Effector memory CD4-positive, alpha-beta T cell (primary cell): Measurements from ENCODE around the gene PCBP3.

Source experiments
- DNase-seq, 3 donors: peaks; one replicate each; pipeline ENCODE4 v3.0.0-alpha.2; 2020
- H3K27ac ChIP-seq: 2 replicates; pipeline ENCODE4 v1.7.0; 2013; ENCODE audit warnings: mild to moderate bottlenecking, low read length, moderate library complexity; ENCODE audit not compliant: insufficient read depth, poor library complexity, severe bottlenecking
- H3K27me3 ChIP-seq: replicated peaks from 2 replicates; pipeline ENCODE4 v1.7.0; 2013; ENCODE audit warnings: mild to moderate bottlenecking, low read length; ENCODE audit not compliant: insufficient read depth, control insufficient read depth, poor library complexity, severe bottlenecking
- H3K36me3 ChIP-seq: 2 replicates; pipeline ENCODE4 v1.7.0; 2013; ENCODE audit warnings: mild to moderate bottlenecking, low read length, moderate library complexity; ENCODE audit not compliant: control insufficient read depth, insufficient read depth
- H3K4me1 ChIP-seq: 2 replicates; pipeline ENCODE4 v1.7.0; 2013; ENCODE audit warnings: low read length, mild to moderate bottlenecking; ENCODE audit not compliant: control insufficient read depth, insufficient read depth, poor library complexity, severe bottlenecking
- H3K4me3 ChIP-seq: 2 replicates; pipeline ENCODE4 v1.7.0; 2013; ENCODE audit warnings: low read length, low read depth, mild to moderate bottlenecking; ENCODE audit not compliant: insufficient read depth, poor library complexity, severe bottlenecking
- H3K9me3 ChIP-seq: 2 replicates; pipeline ENCODE4 v1.7.0; 2013; ENCODE audit warnings: mild to moderate bottlenecking, low read length, moderate library complexity; ENCODE audit not compliant: control insufficient read depth

The PCBP3 gene

GRCh38 chr21:45792682-45793383 lies 149.3 kb downstream of the PCBP3 start:
- no peaks in the 10 kb centered on the region for H3K4me1 ChIP-seq
- no peak overlapping the region for H3K27ac ChIP-seq
- no peak overlapping the region for H3K4me3 ChIP-seq
- no peaks in the 10 kb centered on the region for H3K36me3 ChIP-seq
- no peaks in the 10 kb centered on the region for H3K9me3 ChIP-seq
- DNase-seq, result no peak
- no peaks in the 10 kb centered on the region for H3K27me3 ChIP-seq

DNA sequence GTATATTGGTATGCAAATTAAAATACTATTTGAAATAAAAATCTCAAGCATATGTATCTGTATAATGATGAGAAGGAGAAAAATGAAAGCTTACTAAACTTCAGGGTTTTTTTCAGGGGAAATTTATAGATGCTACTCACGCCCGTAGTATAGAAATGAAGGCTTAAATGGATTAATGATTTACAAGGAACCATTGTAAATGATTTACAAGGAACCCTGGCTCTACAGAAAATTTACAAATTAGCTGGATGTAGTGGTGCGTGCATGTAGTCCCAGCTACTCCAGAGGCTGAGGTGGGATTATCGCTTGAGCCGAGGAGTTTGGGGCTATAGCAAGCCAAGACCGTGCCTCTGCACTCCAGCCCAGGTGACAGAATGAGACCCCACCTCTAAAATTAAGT lies 150.5 kb downstream of the PCBP3 start:
- DNase-seq, result no peak
- Histone ChIP-seq H3K36me3 (no peaks in the 10 kb centered on the region), H3K4me1 (no peaks in the 10 kb centered on the region), H3K27ac (no peak overlapping the region), H3K9me3 (no peaks in the 10 kb centered on the region), H3K4me3 (no peak overlapping the region), H3K27me3 (no peaks in the 10 kb centered on the region)

DNA sequence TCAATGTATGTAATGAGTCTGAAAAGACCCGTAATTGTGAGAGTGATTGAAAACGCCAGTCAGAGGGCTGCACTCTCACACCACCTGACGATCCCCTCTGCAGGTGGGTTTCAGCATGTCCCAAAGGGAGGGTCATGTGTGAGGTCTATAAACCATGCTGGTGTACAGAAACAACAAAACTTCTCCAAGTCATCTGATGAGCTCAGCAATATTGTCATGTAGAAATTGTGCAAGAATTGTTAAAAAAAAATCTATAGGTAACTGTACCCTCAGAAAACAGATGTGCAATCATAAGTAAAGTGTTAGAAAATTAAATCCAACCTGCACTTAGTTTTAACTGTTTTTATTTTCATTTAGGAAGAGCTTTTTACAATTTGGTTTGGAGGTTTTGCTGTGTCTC lies 152.5 kb downstream of the PCBP3 start:
- no peak for DNase-seq
- Histone ChIP-seq H3K4me3 (no peak overlapping the region), H3K9me3 (no peaks in the 10 kb centered on the region), H3K4me1 (no peaks in the 10 kb centered on the region), H3K27ac (no peak overlapping the region), H3K36me3 (no peaks in the 10 kb centered on the region), H3K27me3 (no peaks in the 10 kb centered on the region)

DNA sequence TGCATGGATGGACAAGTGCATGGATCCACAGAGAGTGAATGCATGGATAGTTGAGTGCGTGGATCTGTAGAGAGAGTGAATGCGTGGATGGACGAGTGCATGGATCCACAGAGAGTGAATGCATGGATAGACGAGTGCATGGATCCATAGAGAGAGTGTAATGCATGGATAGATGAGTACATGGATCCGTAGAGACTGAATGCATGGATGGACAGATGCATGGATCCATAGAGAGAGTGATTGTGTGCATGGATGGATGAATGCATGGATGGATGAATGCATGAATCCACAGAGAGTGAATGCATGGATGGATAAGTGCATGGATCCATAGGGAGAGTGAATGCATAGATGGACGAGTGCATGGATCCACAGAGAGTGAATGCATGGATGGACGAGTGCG lies 153.8 kb downstream of the PCBP3 start:
- no peak for DNase-seq
- H3K4me1 ChIP-seq, result no peaks in the 10 kb centered on the region
- no peak overlapping the region for H3K27ac ChIP-seq
- H3K27me3 ChIP-seq, result no peaks in the 10 kb centered on the region
- no peaks in the 10 kb centered on the region for H3K36me3 ChIP-seq
- H3K9me3 ChIP-seq, result no peaks in the 10 kb centered on the region
- H3K4me3 ChIP-seq, result no peak overlapping the region

GRCh38 chr21:45799765-45800338 lies 156.3 kb downstream of the PCBP3 start:
- Histone ChIP-seq H3K9me3 (no peaks in the 10 kb centered on the region), H3K4me1 (no peaks in the 10 kb centered on the region), H3K27me3 (no peaks in the 10 kb centered on the region), H3K36me3 (no peaks in the 10 kb centered on the region), H3K27ac (no peak overlapping the region), H3K4me3 (no peak overlapping the region)
- no peak for DNase-seq

GRCh38 chr21:45800339-45801080 lies 157.0 kb downstream of the PCBP3 start:
- Histone ChIP-seq H3K27ac (no peak overlapping the region), H3K27me3 (no peaks in the 10 kb centered on the region), H3K4me3 (no peak overlapping the region)

DNA sequence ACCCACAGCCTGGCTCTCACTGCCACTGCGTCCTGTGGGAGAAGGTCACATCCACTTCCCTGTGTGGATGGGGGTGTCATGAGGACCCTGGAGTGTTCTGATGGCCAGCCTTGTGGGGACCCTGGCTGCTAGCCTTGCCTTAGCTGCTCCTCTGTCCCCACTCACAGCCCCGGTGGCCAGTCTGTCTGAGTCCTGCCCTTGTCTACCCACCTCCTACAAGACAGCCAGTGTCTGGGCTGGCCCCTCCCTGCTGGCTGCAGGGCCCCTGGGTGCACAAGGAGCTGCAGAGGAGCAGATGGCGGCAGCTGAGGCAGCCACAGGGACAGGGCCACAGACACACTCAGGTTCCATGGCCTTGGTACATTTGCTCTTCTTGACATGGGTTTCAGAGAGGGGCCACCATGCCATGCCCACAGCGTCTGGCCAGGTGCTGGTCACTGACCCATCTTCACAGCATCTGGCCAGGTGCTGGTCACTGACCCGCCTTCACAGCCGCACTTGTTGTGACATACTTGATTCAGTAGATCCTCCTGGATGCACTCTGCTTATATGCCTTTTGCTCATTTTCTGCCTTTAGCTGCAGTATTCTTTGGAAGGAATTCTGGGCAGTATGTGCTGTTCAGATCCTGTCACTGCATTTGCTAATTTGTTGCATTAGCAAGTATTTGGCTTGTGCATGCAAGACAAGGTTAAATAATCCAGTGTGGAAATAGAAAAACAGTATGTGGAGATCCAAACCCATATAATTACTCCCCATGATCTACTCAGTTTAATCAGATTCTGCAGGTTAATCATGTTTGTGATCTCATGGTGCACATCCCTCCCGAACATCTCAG lies 157.8 kb downstream of the PCBP3 start:
- H3K27ac ChIP-seq, result no peak overlapping the region
- H3K36me3 ChIP-seq, result no peaks in the 10 kb centered on the region
- H3K4me1 ChIP-seq, result no peaks in the 10 kb centered on the region
- H3K27me3 ChIP-seq, result no peaks in the 10 kb centered on the region
- no peaks in the 10 kb centered on the region for H3K9me3 ChIP-seq
- H3K4me3 ChIP-seq, result no peak overlapping the region
- no peak for DNase-seq

More at GRCh38 chr21:45800339-45801080, 157.0 kb downstream of the PCBP3 start:
- no peak for DNase-seq
- Histone ChIP-seq H3K36me3 (no peaks in the 10 kb centered on the region), H3K9me3 (no peaks in the 10 kb centered on the region), H3K4me1 (no peaks in the 10 kb centered on the region)

DNA sequence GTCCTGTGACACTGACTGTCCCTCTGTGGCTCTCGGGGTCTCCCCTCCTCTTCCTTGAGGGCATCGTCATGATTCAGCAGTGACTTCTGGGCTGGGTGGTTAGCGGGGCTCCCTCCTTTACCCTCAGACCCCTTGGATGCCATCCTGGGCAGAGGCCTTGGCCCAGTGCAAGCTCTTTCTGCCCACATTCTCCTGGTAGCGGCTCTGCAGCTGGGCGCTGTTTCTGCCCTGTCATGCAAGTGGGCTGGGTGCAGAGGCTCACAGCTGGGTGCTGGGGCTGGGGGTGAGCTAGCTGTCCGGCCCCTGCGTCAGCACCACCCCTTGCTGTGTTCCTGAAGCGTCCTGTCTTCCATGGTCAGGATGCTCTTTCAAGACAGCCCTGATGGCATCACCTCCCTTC lies 158.5 kb downstream of the PCBP3 start:
- H3K27me3 ChIP-seq, result no peaks in the 10 kb centered on the region
- no peak for DNase-seq
- H3K27ac ChIP-seq, result no peak overlapping the region
- no peaks in the 10 kb centered on the region for H3K36me3 ChIP-seq
- no peaks in the 10 kb centered on the region for H3K9me3 ChIP-seq
- H3K4me1 ChIP-seq, result no peaks in the 10 kb centered on the region
- no peak overlapping the region for H3K4me3 ChIP-seq

- Histone ChIP-seq H3K9me3 (no peaks in the 10 kb centered on the region), H3K27ac (no peak overlapping the region), H3K36me3 (no peaks in the 10 kb centered on the region), H3K4me3 (no peak overlapping the region), H3K4me1 (no peaks in the 10 kb centered on the region), H3K27me3 (no peaks in the 10 kb centered on the region)
- no peak for DNase-seq
Observed at GRCh38 chr21:45802425-45802824, 158.9 kb downstream of the PCBP3 start.
